ENCODE measurements around the gene ASPSCR1. TPM values are rescaled to one million over a fixed set of nuclear protein-coding genes. Genes with fewer than 3 reads are reported as not detected.

The ASPSCR1 gene
- total and polyA plus RNA-seq, 9 of the 15 experiments (the other 6 are each of a cell fraction or from before 2014, with no cell fraction given), result 0.90 to 36.9 (median 11.6) TPM

- TF ChIP-seq ETV1 (tag; conservative IDR thresholded peaks at IDR 0.05; ENCODE audit: low read depth) (no peak), ZFPM2 (CRISPR knock-in tag; IDR thresholded peaks at IDR 0.05) (no peak), MITF (IDR thresholded peaks at IDR 0.05) (no peak), TFAP4 (CRISPR knock-in tag; IDR thresholded peaks at IDR 0.05; ENCODE audit: borderline replicate concordance) (peak; percentile 28; the same call in 1 of the 2 replicates), ZNF668 (CRISPR knock-in tag; IDR thresholded peaks at IDR 0.05) (no peak), MBD2 (IDR thresholded peaks at IDR 0.05; ENCODE audit: borderline replicate concordance, low read depth) (0 out of 2 replicates have a peak, but pooled peaks have one; percentile 10), DACH1 (IDR thresholded peaks at IDR 0.05; ENCODE audit: partially characterized antibody) (no peak), HNRNPLL (IDR thresholded peaks at IDR 0.05; ENCODE audit: low read depth, low read length, poor library complexity, severe bottlenecking) (no peak), GATAD2A (IDR thresholded peaks at IDR 0.05) (no peak), KDM2B (CRISPR knock-in tag; IDR thresholded peaks at IDR 0.05) (peak; percentile 80; the same call in 1 of the 2 replicates), ZNF23 (CRISPR knock-in tag; IDR thresholded peaks at IDR 0.05) (no peak), ZNF57 (CRISPR knock-in tag; IDR thresholded peaks at IDR 0.05) (no peak), NR2C2 (CRISPR knock-in tag; IDR thresholded peaks at IDR 0.05) (no peak), NR2C2 (tag; IDR thresholded peaks at IDR 0.05) (peak; percentile 54; the same call in 1 of the 2 replicates), ILF3 (IDR thresholded peaks at IDR 0.05; ENCODE audit: borderline replicate concordance) (no peak), ZNF41 (CRISPR knock-in tag; conservative IDR thresholded peaks at IDR 0.05) (no peak)
- TF ChIP-seq, protein P1, sequence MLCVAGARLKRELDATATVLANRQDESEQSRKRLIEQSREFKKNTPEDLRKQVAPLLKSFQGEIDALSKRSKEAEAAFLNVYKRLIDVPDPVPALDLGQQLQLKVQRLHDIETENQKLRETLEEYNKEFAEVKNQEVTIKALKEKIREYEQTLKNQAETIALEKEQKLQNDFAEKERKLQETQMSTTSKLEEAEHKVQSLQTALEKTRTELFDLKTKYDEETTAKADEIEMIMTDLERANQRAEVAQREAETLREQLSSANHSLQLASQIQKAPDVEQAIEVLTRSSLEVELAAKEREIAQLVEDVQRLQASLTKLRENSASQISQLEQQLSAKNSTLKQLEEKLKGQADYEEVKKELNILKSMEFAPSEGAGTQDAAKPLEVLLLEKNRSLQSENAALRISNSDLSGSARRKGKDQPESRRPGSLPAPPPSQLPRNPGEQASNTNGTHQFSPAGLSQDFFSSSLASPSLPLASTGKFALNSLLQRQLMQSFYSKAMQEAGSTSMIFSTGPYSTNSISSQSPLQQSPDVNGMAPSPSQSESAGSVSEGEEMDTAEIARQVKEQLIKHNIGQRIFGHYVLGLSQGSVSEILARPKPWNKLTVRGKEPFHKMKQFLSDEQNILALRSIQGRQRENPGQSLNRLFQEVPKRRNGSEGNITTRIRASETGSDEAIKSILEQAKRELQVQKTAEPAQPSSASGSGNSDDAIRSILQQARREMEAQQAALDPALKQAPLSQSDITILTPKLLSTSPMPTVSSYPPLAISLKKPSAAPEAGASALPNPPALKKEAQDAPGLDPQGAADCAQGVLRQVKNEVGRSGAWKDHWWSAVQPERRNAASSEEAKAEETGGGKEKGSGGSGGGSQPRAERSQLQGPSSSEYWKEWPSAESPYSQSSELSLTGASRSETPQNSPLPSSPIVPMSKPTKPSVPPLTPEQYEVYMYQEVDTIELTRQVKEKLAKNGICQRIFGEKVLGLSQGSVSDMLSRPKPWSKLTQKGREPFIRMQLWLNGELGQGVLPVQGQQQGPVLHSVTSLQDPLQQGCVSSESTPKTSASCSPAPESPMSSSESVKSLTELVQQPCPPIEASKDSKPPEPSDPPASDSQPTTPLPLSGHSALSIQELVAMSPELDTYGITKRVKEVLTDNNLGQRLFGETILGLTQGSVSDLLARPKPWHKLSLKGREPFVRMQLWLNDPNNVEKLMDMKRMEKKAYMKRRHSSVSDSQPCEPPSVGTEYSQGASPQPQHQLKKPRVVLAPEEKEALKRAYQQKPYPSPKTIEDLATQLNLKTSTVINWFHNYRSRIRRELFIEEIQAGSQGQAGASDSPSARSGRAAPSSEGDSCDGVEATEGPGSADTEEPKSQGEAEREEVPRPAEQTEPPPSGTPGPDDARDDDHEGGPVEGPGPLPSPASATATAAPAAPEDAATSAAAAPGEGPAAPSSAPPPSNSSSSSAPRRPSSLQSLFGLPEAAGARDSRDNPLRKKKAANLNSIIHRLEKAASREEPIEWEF (CRISPR knock-in tag; IDR thresholded peaks at IDR 0.05), result no peak
Observed at GRCh38 chr17:82023447-82024241, 46.2 kb downstream of the ASPSCR1 start (continued).

All from K562 (cell line).